Stimulated activated naive CD8-positive, alpha-beta T cell treated with anti-CD3 and anti-CD28 coated beads, Interleukin-15, Interleukin-2, amounts not matched to agents 100 U/mL and 50 U/mL, for 24 hours (primary cell): ENCODE measurements around the gene ATP5F1B.
"Not testable (repeated sequence)": the region's sequence is repeated elsewhere in the genome, so short reads cannot be mapped to it uniquely, and the experiment has no call there.

Experiments
- ATAC-seq: fragments of 150-1000 bp; cut with Tn5 transposase; one replicate; pipeline ENCODE4 v1.10.0; 2021
- DNase-seq: peaks from one replicate; pipeline ENCODE4 v3.0.0; 2021

ATP5F1B gene

DNA sequence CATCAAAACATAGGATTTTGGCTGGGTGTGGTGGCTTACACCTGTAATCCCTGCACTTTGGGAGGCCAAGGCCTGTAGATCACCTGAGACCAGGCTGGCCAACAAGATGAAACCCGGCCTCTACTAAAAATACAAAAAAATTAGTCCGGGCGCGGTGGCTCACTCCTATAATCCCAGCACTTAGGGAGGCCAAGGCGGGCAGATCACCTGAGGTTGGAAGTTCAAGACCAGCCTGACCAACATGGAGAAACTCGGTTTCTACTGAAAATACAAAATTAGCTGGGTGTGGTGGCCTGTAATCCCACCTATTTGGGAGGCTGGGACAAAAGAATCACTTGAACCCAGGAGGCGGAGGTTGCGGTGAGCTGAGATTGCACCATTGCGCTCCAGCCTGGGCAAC is 2.2 kb upstream of the ATP5F1B start:
- not testable (repeated sequence) for DNase-seq, ATAC-seq

DNA sequence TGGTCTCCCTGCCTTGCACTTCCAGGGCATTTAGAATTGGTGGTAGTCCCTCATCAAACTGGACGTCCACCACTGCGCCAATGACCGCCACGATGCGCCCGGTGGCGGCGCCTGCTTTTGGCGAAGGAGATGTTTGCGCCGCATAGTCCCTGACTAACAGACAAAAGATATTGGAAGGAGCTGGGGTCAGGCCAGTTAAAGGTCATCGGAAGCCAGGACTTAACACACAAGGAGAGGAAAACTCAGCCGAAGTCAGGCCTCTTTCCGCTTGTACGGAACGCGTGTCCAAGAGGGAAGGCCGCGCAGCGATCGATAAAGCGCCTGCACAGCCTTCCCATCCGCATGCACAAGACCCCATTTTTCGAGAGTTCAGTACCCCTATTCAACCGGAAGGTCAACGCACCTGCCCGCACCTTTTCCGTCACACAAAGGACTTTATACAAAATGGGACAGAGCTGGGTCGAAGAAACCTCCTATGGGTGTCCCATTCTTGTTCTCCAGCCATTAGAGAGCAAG is 525 bp downstream of the ATP5F1B start:
- ATAC-seq (no peak), DNase-seq (peak; percentile 18)

DNA sequence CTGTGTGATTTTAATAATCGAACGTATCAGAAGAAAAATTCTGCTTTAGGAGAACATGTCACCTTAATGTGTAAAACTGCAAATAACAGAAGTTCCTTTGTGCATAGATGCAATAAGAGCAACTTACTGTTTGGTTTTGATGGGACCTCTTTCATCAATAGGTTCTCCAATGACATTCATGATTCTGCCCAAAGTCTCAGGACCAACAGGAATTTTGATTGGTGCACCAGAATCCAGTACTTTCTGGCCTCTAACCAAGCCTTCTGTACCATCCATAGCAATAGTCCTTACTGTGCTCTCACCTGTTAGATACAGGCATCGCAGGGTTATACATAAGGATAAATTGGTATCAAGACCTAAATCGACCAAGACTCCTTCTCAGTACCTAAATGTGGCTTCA is 1.1 kb downstream of the ATP5F1B start:
- DNase-seq (no peak), ATAC-seq (no peak)

- DNase-seq = no peak
- no peak for ATAC-seq
Observed at GRCh38 chr12:56641219-56641618, 4.6 kb downstream of the ATP5F1B start.

GRCh38 chr12:56637621-56638020 is 8.2 kb downstream of the ATP5F1B start:
- DNase-seq (no peak), ATAC-seq (no peak)

DNA sequence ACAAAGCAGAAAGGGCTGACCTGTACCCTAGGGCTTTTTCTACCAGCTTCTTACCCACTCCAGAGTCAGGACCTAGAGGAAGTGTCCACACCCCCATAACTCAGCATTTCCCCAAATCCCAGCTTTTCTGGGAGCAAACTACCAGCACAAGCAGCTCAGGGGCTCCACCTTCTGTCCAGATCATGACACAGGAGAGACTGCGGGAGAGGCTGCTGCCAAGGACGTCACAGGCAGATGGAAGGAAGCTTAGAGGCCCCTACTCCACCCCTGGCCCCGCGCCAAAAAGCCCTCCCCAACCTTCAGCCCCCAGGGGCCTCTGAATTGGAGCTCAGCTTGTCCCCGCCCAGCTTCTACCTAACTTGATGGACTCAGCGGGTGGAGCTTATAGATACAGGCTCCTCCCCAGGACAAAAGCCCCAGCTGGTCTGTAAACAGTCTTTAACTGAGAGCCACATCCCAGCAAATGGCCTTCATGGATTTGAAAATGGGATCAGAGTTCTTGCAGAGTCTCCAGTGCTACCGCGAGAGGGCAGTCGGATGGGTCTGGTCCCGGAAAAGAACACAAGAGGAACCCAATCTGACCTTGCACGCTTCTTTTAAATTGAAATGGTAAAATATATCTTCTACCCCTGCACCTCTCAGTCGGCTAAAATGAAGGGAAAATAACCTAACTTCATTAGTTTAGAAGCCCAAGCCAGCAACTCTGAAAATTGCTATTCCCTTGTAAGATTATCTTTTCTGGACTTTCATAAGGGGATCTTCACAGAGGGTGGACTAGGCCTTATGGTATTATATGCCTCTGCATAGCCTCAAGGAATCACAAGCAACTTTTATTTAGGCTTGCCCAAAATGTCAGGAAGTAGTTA is 8.9 kb downstream of the ATP5F1B start:
- DNase-seq (peak; percentile 96), ATAC-seq (peak; percentile 69)

DNA sequence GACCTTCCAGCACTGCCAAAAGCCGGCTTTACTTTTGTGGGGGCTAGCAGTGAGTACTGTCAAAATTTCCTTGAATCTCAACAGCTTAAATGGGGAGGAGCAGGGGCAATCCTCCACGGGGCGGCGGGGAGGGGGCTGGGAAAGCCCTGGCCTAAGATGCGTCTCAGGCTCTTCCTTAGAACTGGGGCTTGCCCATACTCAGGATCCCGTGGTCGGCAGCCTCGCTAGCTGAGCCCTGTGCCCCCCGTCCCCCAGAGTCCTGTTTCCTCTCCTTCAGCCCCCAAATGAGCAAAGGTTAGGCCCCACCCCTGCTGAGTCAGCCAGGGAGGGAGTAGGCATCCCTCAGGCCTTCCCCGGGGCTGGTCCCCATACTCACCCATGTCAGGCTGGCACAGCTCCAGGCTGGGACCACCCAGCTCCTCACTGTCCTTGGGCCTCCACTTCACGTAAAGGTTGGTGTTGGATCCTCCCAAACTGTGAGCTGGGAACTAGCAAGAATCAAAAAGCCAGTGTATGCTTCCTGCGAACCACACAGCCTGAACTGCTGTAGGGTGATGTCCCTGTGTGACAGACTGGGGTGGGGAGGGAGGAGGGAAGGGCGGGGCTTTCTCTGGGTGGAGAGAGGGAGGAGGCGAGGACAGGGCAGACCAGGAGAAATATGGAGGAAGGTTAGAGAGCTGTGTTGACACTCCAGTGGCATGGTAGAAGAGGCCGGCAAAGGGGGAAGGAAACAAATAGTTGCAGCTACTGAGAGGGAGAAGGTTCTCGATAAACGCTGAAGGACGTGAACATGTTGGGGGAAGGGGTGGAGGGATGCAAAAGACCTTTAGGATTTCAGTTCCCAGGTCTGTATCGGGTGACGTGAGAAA is 9.7 kb downstream of the ATP5F1B start:
- DNase-seq = peak; percentile 87
- ATAC-seq = peak; percentile 79

DNA sequence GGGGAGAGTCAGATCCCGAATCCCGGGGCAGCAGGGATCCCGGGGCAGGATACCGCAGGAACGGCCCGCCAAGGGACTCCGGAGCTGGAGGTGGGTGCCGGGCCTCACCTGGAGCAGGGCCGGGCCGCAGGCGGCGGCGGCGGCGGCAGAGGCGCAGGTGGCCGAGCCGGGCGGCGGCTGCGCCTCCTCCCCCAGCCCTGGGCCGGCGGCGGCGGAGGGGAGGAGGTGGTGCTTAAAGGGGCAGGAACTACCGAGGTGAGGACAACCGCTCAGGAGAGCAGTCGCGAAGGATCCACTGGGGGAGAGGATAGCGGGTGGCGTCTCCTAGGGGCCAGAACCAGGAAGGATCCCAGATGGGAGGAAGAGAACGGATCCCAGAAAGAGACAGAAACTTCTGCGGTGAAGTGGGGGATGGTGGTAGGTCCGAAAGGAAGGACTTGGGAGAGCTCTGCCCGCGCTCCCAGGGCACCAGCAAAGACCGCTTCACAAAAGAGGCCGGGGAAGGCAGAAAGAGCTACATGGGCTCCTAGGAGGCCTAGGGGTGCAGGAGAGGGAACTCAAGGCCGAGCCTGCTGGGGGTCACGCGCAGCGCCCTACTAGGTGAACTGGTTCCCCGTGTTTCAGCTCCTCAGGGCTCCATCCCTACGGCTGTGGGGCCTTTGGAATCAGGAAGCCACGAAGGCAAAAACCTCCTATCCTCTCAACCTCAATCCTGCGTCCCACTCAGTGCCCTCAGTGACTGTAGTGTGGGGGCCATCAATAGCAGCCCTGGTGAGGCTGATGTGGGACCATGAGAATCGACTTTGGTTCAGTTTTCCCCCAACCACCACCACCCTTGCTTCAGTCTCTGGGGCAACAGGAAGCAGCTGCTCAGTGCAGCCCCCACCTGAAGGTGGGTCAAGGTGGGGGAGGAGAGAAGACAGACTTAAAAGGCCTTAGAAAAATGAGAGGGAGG is 10.7 kb downstream of the ATP5F1B start:
- DNase-seq = peak; percentile 75
- ATAC-seq = peak; percentile 25

- ATAC-seq (no peak), DNase-seq (peak; percentile 45)
Observed at GRCh38 chr12:56634242-56634836, 11.4 kb downstream of the ATP5F1B start.

GRCh38 chr12:56633468-56634241 is 12.1 kb downstream of the ATP5F1B start:
- no peak for DNase-seq
- ATAC-seq = no peak

GRCh38 chr12:56632701-56633467 is 12.9 kb downstream of the ATP5F1B start:
- ATAC-seq = no peak
- DNase-seq = no peak

- no peak for ATAC-seq
- peak; percentile 70 for DNase-seq
Observed at GRCh38 chr12:56631790-56632700, 13.7 kb downstream of the ATP5F1B start.

DNA sequence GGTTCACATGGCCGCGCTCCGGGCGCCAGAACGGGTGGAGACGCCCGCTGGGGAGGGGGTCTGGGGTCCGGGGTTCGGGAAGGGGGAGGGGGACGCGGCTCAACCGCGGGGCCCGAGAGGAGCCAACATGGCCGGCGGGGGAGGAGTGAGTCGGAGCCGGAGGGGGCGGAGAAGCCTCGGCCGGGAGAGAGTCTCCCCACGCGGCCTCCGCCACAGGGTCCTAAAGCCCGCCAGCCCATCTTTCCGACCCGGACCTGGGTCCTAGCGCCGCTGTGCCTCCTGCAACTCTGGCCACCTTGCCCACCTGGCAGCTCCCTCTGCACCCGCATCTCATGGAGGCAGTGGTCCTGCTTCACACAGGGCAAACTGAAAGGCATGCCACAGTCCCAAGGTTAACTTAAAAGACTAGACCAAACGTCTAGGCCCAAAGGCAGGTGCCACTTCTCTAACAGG is 15.6 kb downstream of the ATP5F1B start, which contains the start of gene BAZ2A:
Gene BAZ2A, minus strand, starts transcription at position 147 of the 453 bp plus-strand sequence. CDS start 12,796 bp downstream, outside the sequence.
- DNase-seq (peak; percentile 91), ATAC-seq (peak; percentile 78)

GRCh38 chr12:56629459-56630179 is 16.2 kb downstream of the ATP5F1B start:
- peak; percentile 24 for ATAC-seq
- DNase-seq = peak; percentile 71

- DNase-seq = peak; percentile 75
- no peak for ATAC-seq
Observed at GRCh38 chr12:56628671-56629458, 16.9 kb downstream of the ATP5F1B start.

- ATAC-seq = no peak
- no peak for DNase-seq
Observed at GRCh38 chr12:56626701-56627100, 19.1 kb downstream of the ATP5F1B start.

GRCh38 chr12:56622535-56622934 is 23.2 kb downstream of the ATP5F1B start:
- no peak for DNase-seq
- no peak for ATAC-seq
